Neural cell (in vitro differentiated cells): ENCODE measurements around the gene OVOL3.

Experiments
- EP300 ChIP-seq: fragments of 450-650 bp; conservative IDR thresholded peaks from 2 replicates; pipeline ENCODE4 v1.6.1; 2014; ENCODE audit warnings: antibody characterized with exemption, mild to moderate bottlenecking, moderate library complexity; ENCODE audit not compliant: poor library complexity, severe bottlenecking
- EZH2 ChIP-seq: fragments of 200-600, 300-800 bp; shearing (Covaris generic), sonication (generic); IDR thresholded peaks from 2 replicates; pipeline ENCODE4 v1.6.1; 2014; ENCODE audit warnings: antibody characterized with exemption, low read length, borderline replicate concordance, mild to moderate bottlenecking; ENCODE audit not compliant: insufficient read depth, poor library complexity, severe bottlenecking
- TF ChIP-seq, protein P1 (sequence below): fragments of 450-650 bp; IDR thresholded peaks from 2 replicates; pipeline ENCODE4 v1.5.1; 2014; ENCODE audit warnings: antibody characterized with exemption, mild to moderate bottlenecking, moderate library complexity; ENCODE audit not compliant: poor library complexity, severe bottlenecking

DNA sequence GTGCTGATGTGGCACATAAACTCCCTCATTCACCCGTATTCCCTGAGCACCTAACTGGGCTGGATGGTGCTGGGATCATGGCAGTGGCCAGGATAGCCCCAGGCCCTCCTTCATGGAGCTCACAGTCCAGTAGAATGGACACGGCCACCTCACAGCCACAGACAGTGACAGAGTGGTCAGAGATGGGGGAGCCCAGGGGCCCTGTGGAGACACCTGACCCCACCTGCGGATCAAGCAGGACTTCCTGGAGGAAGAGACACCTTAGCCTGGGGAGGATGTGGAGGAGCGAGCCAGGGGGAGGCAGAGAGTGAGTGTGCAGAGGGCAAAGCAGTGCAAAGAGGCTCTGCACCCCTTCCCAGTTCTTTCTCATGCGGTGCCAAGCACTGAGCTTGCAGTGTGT lies 21.1 kb upstream of the OVOL3 start:
- no peak for TF ChIP-seq EZH2
- TF ChIP-seq, protein P1, sequence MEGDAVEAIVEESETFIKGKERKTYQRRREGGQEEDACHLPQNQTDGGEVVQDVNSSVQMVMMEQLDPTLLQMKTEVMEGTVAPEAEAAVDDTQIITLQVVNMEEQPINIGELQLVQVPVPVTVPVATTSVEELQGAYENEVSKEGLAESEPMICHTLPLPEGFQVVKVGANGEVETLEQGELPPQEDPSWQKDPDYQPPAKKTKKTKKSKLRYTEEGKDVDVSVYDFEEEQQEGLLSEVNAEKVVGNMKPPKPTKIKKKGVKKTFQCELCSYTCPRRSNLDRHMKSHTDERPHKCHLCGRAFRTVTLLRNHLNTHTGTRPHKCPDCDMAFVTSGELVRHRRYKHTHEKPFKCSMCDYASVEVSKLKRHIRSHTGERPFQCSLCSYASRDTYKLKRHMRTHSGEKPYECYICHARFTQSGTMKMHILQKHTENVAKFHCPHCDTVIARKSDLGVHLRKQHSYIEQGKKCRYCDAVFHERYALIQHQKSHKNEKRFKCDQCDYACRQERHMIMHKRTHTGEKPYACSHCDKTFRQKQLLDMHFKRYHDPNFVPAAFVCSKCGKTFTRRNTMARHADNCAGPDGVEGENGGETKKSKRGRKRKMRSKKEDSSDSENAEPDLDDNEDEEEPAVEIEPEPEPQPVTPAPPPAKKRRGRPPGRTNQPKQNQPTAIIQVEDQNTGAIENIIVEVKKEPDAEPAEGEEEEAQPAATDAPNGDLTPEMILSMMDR = no peak
- no peak for TF ChIP-seq EP300
